HUES64 (cell line): ENCODE data around the gene NT5C1B.

Experiments
- H3K27ac ChIP-seq: 2 replicates; pipeline ENCODE4 v1.7.0; 2013; ENCODE audit warnings: low read depth, low read length, inconsistent platforms
- H3K27me3 ChIP-seq: 2 replicates; pipeline ENCODE4 v1.6.1; 2013; ENCODE audit warnings: mild to moderate bottlenecking, low read length; ENCODE audit not compliant: insufficient read depth
- H3K36me3 ChIP-seq: 2 replicates; pipeline ENCODE4 v1.6.1; 2013; ENCODE audit warnings: mild to moderate bottlenecking, low read length; ENCODE audit not compliant: insufficient read depth
- H3K4me1 ChIP-seq: 2 replicates; pipeline ENCODE4 v1.6.1; 2013; ENCODE audit warnings: mild to moderate bottlenecking, low read length, moderate library complexity; ENCODE audit not compliant: insufficient read depth
- H3K4me3 ChIP-seq: 2 replicates; pipeline ENCODE4 v1.5.1; 2013; ENCODE audit warnings: mild to moderate bottlenecking, low read length, moderate library complexity
- H3K9ac ChIP-seq: 2 replicates; pipeline ENCODE4 v1.6.1; 2013; ENCODE audit warnings: mild to moderate bottlenecking, low read depth, low read length
- H3K9me3 ChIP-seq: 2 replicates; pipeline ENCODE4 v1.6.1; 2013; ENCODE audit warnings: low read depth, low read length; ENCODE audit not compliant: insufficient read depth
- WGBS: fragments of 150-250, 120-280 bp; methylation state at CpG from one replicate; pipeline ENCODE4 v1.1.7; 2013; ENCODE audit warnings: missing lambda C conversion rate; 5-methylcytosine and 5-hydroxymethylcytosine counted together

NT5C1B gene

DNA sequence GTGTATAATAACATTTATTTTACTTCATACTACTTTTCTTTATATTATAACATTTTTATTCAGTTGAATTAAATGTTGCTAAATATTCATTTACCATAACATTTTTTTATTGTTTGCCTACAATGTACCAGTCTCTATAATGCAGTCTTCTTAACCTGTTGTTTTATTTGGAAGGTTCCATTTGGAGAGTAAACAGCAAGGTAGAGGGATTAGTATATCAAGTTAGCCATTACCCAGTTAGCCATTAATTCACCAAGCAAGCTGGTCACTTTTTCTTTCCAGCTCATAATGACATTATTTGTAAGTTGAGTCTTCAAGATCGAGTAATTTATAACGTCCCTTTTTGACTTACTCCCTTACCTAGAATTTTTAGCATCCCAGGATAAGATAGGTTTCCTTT lies 29.7 kb upstream of the NT5C1B start:
- H3K36me3 ChIP-seq, result no peaks in the 10 kb centered on the region
- WGBS, result 93% methylated on average over 2 of the region's 2 CpGs
- no peak overlapping the region for H3K4me3 ChIP-seq

DNA sequence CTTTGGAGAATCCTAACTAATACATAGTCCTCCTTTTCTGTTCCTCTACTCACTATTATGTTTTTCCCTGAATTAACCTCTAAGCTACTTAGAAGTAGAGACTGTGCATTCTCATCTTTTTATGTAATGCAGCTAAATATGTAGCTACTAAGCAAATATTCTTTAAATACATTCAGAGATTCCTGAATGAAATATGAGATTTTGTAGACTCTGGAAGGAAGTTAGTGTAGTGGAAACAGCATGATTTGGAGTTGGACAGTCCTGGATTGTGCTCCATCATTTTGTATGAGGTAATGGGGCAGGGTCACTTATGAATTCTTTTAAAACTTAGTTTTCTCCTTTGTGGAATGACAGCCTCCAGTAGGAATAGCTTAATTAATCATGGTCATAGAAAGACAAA lies 24.7 kb upstream of the NT5C1B start:
- 0 out of 2 replicates have a peak, but pooled peaks cover 2% of the 10 kb centered on the region for H3K9me3 ChIP-seq
- H3K4me3 ChIP-seq, result no peak overlapping the region
- H3K27me3 ChIP-seq, result no peaks in the 10 kb centered on the region
- H3K4me1 ChIP-seq, result no peaks in the 10 kb centered on the region
- H3K36me3 ChIP-seq, result no peaks in the 10 kb centered on the region
- no peak overlapping the region for H3K9ac ChIP-seq
- no peak overlapping the region for H3K27ac ChIP-seq

More for the DNA sequence above, 29.7 kb upstream of the NT5C1B start:
- Histone ChIP-seq H3K9me3 (0 out of 2 replicates have a peak, but pooled peaks cover 2% of the 10 kb centered on the region), H3K9ac (no peak overlapping the region), H3K27me3 (no peaks in the 10 kb centered on the region), H3K27ac (no peak overlapping the region), H3K4me1 (no peaks in the 10 kb centered on the region)

DNA sequence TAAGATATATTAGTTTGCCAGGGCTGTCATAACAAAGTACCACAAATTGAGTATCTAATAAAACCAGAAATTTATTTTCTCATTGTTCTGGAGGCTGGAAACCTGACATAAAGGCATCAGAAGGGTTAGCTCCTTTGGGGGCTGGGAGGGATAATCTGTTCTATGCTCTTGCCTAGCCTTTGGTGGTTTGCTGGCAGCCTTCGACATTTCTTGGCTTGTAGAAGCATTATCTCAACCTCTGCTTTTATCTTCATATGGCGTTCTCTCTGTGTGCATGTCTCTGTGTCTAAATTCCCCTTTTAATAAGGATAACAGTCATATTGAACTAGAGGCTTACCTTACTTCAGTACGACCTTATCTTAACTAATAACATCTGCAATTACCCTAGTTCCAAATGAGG lies 22.8 kb upstream of the NT5C1B start:
- 97% methylated on average over 2 of the region's 3 CpGs for WGBS
- Histone ChIP-seq H3K9ac (no peak overlapping the region), H3K36me3 (no peaks in the 10 kb centered on the region), H3K4me3 (no peak overlapping the region), H3K27me3 (no peaks in the 10 kb centered on the region), H3K4me1 (no peaks in the 10 kb centered on the region), H3K9me3 (no peaks in the 10 kb centered on the region), H3K27ac (no peak overlapping the region)

DNA sequence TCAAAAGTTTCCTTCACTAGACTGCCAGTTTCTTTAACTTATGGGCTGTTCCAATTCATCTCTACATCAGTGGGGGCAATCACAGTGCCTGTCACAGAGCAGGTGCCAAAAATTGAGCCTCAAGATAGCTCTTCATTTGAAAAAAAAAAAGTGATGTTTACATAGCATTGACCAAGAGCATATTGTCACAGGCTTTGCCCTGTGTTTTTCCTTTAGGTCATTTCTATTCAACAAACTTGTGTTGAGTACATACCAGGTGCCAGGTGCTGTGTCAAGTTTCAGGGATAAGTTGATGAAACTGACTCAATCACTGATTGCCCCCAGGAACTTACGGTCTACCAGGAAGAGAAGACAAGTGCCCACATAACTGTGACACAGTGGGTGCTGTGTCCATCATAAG lies 22.2 kb upstream of the NT5C1B start:
- Histone ChIP-seq H3K27me3 (no peaks in the 10 kb centered on the region), H3K27ac (no peak overlapping the region), H3K9me3 (no peaks in the 10 kb centered on the region), H3K9ac (no peak overlapping the region), H3K4me1 (no peaks in the 10 kb centered on the region), H3K36me3 (no peaks in the 10 kb centered on the region), H3K4me3 (no peak overlapping the region)
- 98% methylated on average over 1 of the region's 1 CpG for WGBS

DNA sequence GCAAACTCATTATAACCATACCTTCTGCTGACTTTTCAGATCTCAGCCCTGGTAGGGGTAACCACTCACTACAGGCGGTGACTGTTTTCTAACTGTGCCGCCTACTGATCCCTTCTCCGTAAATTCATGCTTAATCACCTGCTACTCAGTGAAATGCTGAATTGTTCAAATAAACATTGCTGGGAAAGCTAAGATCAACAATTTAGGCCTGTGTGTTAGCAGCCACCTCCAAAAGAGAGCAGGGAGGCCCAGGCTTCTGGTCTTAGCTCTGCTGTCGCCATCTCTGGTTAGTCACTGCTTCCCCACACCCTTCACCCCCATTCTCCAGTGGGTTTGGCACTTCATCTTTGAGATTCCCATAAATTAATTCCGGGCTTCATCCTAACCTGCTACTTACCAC lies 21.8 kb upstream of the NT5C1B start:
- Histone ChIP-seq H3K36me3 (no peaks in the 10 kb centered on the region), H3K4me1 (no peaks in the 10 kb centered on the region), H3K9me3 (no peaks in the 10 kb centered on the region), H3K27ac (no peak overlapping the region), H3K4me3 (no peak overlapping the region), H3K9ac (no peak overlapping the region), H3K27me3 (no peaks in the 10 kb centered on the region)
- 95% methylated on average over 5 of the region's 5 CpGs for WGBS

DNA sequence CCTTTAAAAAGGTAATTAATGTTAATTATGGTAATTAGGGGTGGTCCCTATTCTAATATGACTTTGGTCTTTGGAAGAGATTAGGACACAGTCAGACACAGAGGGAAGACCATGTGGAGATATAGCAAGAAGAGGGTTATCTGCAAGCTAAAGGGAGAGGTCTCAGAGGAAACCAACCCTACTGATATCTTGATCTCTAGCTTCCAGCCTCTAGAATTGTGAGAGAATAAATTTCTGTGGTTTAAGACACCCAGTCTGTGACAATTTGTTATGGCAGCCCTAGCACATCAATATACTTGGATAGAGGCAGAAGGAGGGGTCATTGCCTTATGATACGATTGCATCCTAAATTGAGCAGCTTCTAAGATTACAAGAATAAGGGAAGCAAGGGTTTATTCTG lies 21.3 kb upstream of the NT5C1B start:
- Histone ChIP-seq H3K27me3 (no peaks in the 10 kb centered on the region), H3K9me3 (no peaks in the 10 kb centered on the region), H3K4me1 (no peaks in the 10 kb centered on the region), H3K9ac (no peak overlapping the region), H3K27ac (no peak overlapping the region), H3K36me3 (no peaks in the 10 kb centered on the region), H3K4me3 (no peak overlapping the region)
- whole genome bisulfite sequencing, result 95% methylated on average over 1 of the region's 1 CpG

DNA sequence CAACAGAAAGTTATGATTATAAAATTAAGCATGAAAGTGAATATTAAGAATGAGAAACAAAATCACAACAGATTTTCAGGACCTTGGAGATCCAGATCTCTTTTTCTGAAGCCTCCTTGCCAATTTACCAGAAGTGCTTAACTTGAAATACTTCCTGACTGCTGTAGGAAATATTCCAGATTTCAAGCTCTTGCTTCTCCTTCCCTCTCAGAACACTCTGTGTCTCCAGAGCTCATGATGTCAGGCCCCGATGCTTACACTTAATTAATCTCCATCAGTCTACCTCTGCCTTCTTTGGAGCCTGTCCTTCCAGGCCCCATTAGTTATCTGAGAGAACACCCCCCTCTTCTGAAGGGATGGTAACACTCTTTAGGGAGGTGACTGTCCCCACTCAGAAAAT lies 20.7 kb upstream of the NT5C1B start:
- no peak overlapping the region for H3K9ac ChIP-seq
- H3K9me3 ChIP-seq, result no peaks in the 10 kb centered on the region
- H3K27me3 ChIP-seq, result no peaks in the 10 kb centered on the region
- no peaks in the 10 kb centered on the region for H3K4me1 ChIP-seq
- no peak overlapping the region for H3K4me3 ChIP-seq
- WGBS, result 96% methylated on average over 1 of the region's 1 CpG
- no peaks in the 10 kb centered on the region for H3K36me3 ChIP-seq
- no peak overlapping the region for H3K27ac ChIP-seq

DNA sequence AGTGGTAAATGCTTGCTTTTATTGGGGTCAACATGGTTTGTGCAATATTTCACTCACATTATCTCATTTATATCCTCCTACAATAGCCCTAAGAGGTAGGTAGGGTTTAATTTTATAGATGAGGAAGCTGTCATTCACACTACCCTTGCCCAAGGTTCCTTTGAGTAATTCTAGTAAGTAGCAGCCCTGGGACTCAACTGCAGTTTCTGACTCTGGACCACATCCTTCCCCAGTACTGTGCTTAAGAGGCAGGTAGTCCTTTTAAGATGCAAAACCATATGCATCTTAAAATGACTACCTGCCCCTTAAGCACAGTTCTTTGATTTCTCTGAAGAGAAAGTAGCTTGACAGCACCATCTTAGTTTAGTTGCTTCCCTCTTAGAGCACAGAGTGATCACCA lies 15.7 kb upstream of the NT5C1B start:
- Histone ChIP-seq H3K36me3 (no peaks in the 10 kb centered on the region), H3K9ac (no peak overlapping the region), H3K4me1 (no peaks in the 10 kb centered on the region)

DNA sequence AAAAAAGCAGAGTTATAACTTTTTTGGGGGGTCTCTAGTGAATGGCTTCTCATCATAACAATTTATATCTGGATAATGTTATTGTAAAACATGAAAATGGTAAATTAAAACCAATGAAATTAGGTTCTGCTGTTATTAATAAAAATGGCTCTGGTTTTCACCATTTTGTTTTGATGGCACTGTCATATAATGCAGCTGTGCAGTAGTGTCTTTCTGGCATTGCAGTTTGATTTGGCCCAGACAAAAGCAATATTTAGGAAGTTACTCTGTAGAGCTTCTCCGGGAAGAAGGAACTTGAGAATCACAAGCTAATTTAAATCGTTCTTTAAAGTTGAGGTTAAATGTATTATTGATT lies 15.1 kb upstream of the NT5C1B start:
- WGBS, result 91% methylated on average over 2 of the region's 2 CpGs
- Histone ChIP-seq H3K4me1 (no peaks in the 10 kb centered on the region), H3K9ac (no peak overlapping the region), H3K4me3 (no peak overlapping the region), H3K27me3 (no peaks in the 10 kb centered on the region), H3K9me3 (no peaks in the 10 kb centered on the region), H3K27ac (no peak overlapping the region), H3K36me3 (no peaks in the 10 kb centered on the region)

More for the DNA sequence above, 15.7 kb upstream of the NT5C1B start:
- no peaks in the 10 kb centered on the region for H3K27me3 ChIP-seq
- no peaks in the 10 kb centered on the region for H3K9me3 ChIP-seq
- H3K27ac ChIP-seq, result no peak overlapping the region
- H3K4me3 ChIP-seq, result no peak overlapping the region

DNA sequence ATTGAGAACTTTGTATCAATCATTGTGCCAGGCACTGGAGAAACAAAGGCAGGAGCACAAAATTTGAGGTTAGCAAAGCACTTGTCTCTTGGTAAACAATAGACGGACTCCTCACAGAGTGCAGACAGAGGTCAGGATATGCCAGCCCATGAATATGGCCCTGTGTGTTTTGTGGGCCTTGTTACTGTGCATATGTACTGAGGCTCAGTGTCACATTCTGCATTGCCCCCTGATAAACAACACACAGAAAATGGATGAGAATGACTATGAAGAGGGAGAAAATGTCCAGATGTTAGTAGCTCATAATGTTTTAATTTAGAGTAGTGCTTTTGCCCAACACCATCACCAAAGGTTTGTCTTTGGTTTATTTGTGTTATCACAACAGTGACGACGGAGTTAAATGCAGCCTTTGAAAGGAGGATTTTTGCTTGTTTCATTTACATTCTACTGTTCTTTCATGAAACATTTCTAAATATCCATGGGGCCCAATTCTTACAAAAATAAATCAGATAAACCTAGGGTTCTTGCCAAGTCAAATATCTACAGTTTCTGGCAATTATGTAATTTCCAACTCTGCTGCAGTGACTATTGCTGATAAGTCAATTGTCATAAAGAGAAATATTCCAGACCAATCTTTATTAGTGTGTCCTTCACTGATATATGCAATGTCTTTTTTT lies 14.6 kb upstream of the NT5C1B start:
- Histone ChIP-seq H3K27me3 (no peaks in the 10 kb centered on the region), H3K4me3 (no peak overlapping the region), H3K27ac (no peak overlapping the region), H3K36me3 (no peaks in the 10 kb centered on the region), H3K9ac (no peak overlapping the region), H3K9me3 (no peaks in the 10 kb centered on the region), H3K4me1 (no peaks in the 10 kb centered on the region)
- 92% methylated on average over 3 of the region's 3 CpGs for WGBS

DNA sequence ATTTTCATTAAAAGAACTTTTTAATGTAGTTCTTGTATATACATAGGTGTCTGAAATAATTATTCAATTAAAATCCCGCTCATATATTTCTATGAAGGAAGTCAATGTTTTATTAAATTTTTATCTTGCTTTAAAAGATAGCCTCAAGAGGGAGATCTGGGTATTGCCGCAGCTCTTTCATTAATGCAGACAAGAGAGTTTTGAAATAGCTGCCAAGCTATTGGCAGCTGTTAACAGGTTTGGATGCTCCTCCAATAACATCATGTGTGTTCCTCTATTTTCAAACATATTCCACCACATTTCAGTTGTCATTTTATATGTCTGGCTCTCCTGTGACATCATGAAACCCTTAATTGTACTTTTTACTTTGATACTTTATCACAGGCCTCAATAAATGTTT lies 12.9 kb upstream of the NT5C1B start:
- no peaks in the 10 kb centered on the region for H3K9me3 ChIP-seq
- WGBS, result 93% methylated on average over 1 of the region's 2 CpGs

DNA sequence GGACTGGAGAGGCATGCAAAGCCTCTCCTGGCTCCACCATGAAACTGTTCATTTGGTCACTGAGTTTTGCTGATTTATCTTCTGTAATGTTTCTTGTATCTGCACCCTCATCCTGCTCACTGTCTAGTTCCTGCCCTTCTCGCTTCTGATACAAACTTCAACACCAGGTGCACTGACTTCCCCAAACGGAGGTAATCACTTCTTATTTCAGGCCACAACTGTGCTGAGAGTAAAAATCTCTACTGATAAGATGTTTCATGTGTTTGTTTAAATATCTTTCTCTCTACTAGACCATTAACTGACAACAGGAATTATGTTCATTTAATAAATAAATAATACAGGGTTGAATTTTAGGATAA lies 10.9 kb upstream of the NT5C1B start:
- Histone ChIP-seq H3K36me3 (no peaks in the 10 kb centered on the region), H3K27me3 (no peaks in the 10 kb centered on the region), H3K9me3 (no peaks in the 10 kb centered on the region), H3K4me1 (no peaks in the 10 kb centered on the region), H3K9ac (no peak overlapping the region), H3K4me3 (no peak overlapping the region), H3K27ac (no peak overlapping the region)
- 93% methylated on average over 1 of the region's 2 CpGs for WGBS

More for the DNA sequence above, 12.9 kb upstream of the NT5C1B start:
- Histone ChIP-seq H3K27ac (no peak overlapping the region), H3K36me3 (no peaks in the 10 kb centered on the region), H3K4me1 (no peaks in the 10 kb centered on the region), H3K4me3 (no peak overlapping the region), H3K27me3 (no peaks in the 10 kb centered on the region), H3K9ac (no peak overlapping the region)
